HepG2 (cell line): ENCODE measurements around the gene LST1. TPM values are rescaled to one million over a fixed set of nuclear protein-coding genes. Genes with fewer than 3 reads are reported as not detected.
A peak's percentile ranks its signal among the peaks of the same experiment; 100 is the strongest.

Experiments used
- ARNTL ChIP-seq: sonication (generic); formaldehyde crosslinking; IDR thresholded peaks from 2 replicates; pipeline ENCODE4 v1.4.0; 2020; ENCODE audit warnings: mild to moderate bottlenecking, missing genetic modification reagents
- CCAR2 ChIP-seq: fragments of 200-400 bp; formaldehyde crosslinking; optimal IDR thresholded peaks from 2 replicates; pipeline ENCODE3; 2018; ENCODE audit warnings: low read depth, mild to moderate bottlenecking, low read length, moderate library complexity
- CEBPB ChIP-seq: IDR thresholded peaks from 2 replicates; pipeline ENCODE4 v1.6.1; 2011; ENCODE audit warnings: low read depth, low read length, improper control_type of control experiment, borderline replicate concordance
- FOXO1 ChIP-seq: sonication (generic); formaldehyde crosslinking; IDR thresholded peaks from 2 replicates; pipeline ENCODE4 v1.4.0; 2020; ENCODE audit warnings: missing genetic modification reagents
- KDM2A ChIP-seq: sonication (generic); formaldehyde crosslinking; IDR thresholded peaks from 2 replicates; pipeline ENCODE4 v1.4.0; 2020; ENCODE audit warnings: low read depth, missing genetic modification reagents, borderline replicate concordance
- NFYB ChIP-seq: sonication (generic); formaldehyde crosslinking; IDR thresholded peaks from 2 replicates; pipeline ENCODE4 v1.4.0; 2020; ENCODE audit warnings: missing genetic modification reagents
- PHB2 ChIP-seq: fragments of 450-650 bp; IDR thresholded peaks from 2 replicates; pipeline ENCODE4 v1.6.1; 2018; ENCODE audit not compliant: partially characterized antibody
- POLR2A ChIP-seq, 2 experiments: IDR thresholded peaks; 2 replicates each; pipeline ENCODE4 v1.6.1; 2011; ENCODE audit warnings: low read depth in 2 of 2, low read length in 2 of 2, mild to moderate bottlenecking in 1 of 2, moderate library complexity in 1 of 2; ENCODE audit not compliant: insufficient read depth in 1 of 2
- SATB2 ChIP-seq: sonication (generic); formaldehyde crosslinking; IDR thresholded peaks from 2 replicates; pipeline ENCODE4 v1.5.0; 2020; ENCODE audit warnings: missing genetic modification reagents
- SIX4 ChIP-seq: sonication (generic); formaldehyde crosslinking; IDR thresholded peaks from 2 replicates; pipeline ENCODE4 v1.4.0; 2020; ENCODE audit warnings: missing genetic modification reagents
- SP2 ChIP-seq: sonication (generic); formaldehyde crosslinking; IDR thresholded peaks from 2 replicates; pipeline ENCODE4 v1.5.1; 2020; ENCODE audit warnings: mild to moderate bottlenecking, missing genetic modification reagents
- SP5 ChIP-seq: IDR thresholded peaks from 2 replicates; pipeline ENCODE4 v1.6.1; 2016; ENCODE audit warnings: low read depth, borderline replicate concordance
- ZFP1 ChIP-seq: IDR thresholded peaks from 2 replicates; pipeline ENCODE4 v1.6.1; 2016
- ZNF160 ChIP-seq: sonication (generic); formaldehyde crosslinking; IDR thresholded peaks from 2 replicates; pipeline ENCODE4 v1.8.0; 2022; ENCODE audit warnings: mild to moderate bottlenecking, inconsistent platforms, missing genetic modification reagents
- ZNF264 ChIP-seq: sonication (generic); formaldehyde crosslinking; IDR thresholded peaks from 2 replicates; pipeline ENCODE4 v1.4.0; 2020; ENCODE audit warnings: missing genetic modification reagents
- ZNF343 ChIP-seq: sonication (generic); formaldehyde crosslinking; IDR thresholded peaks from 2 replicates; pipeline ENCODE4 v1.4.0; 2020; ENCODE audit warnings: mild to moderate bottlenecking, missing genetic modification reagents
- ZNF432 ChIP-seq: sonication (generic); formaldehyde crosslinking; IDR thresholded peaks from 2 replicates; pipeline ENCODE4 v1.5.0; 2020; ENCODE audit warnings: missing genetic modification reagents, mild to moderate bottlenecking, borderline replicate concordance
- ZNF562 ChIP-seq: sonication (generic); formaldehyde crosslinking; IDR thresholded peaks from 2 replicates; pipeline ENCODE4 v1.8.0; 2022; ENCODE audit warnings: missing genetic modification reagents, borderline replicate concordance
- ZNF619 ChIP-seq: sonication (generic); formaldehyde crosslinking; IDR thresholded peaks from 2 replicates; pipeline ENCODE4 v1.4.0; 2020; ENCODE audit warnings: mild to moderate bottlenecking, missing genetic modification reagents
- ZNF737 ChIP-seq: sonication (generic); formaldehyde crosslinking; IDR thresholded peaks from 2 replicates; pipeline ENCODE4 v1.5.0; 2020; ENCODE audit warnings: missing genetic modification reagents, mild to moderate bottlenecking, borderline replicate concordance
- ZNF816 ChIP-seq: sonication (generic); formaldehyde crosslinking; IDR thresholded peaks from 2 replicates; pipeline ENCODE4 v1.8.0; 2022; ENCODE audit warnings: missing genetic modification reagents, mild to moderate bottlenecking, borderline replicate concordance
- polyA plus RNA-seq, 8 experiments: library from polyadenylated mRNA; depleted of rRNA in 3 of 8; stranded (reverse) in 7 of 8; unstranded in 1 of 8; fragments of >200 nt; fragmentation: Illumina TruSeq in 4 of 8; extraction: Trizol in 4 of 8; gene quantifications; 2 replicates each; pipeline versions ENCODE4 v1.2.1 to v1.2.3, GENCODE V29; 2011 to 2016; ENCODE audit warnings: low read depth in 4 of 8, missing spikeins in 1 of 8, mixed read lengths in 1 of 8; ENCODE audit not compliant: insufficient read depth in 1 of 8
- total RNA-seq, 5 experiments: library from RNA; depleted of rRNA; stranded (reverse); fragments of >200 nt; fragmentation: Illumina TruSeq; extraction: Trizol; gene quantifications; 2 replicates each; pipeline ENCODE4 v1.2.3, GENCODE V29; 2016; ENCODE audit warnings: low read depth in 1 of 5
- TF ChIP-seq, protein P1 (sequence below): sonication (generic); formaldehyde crosslinking; IDR thresholded peaks from 2 replicates; pipeline ENCODE4 v1.4.0; 2020; ENCODE audit warnings: missing genetic modification reagents
- TF ChIP-seq, protein P2 (sequence below): IDR thresholded peaks from 2 replicates; pipeline ENCODE4 v1.6.1; 2016; ENCODE audit warnings: missing genetic modification reagents, missing compliant biosample characterization
- TF ChIP-seq, protein P3 (sequence below): sonication (generic); formaldehyde crosslinking; IDR thresholded peaks from 2 replicates; pipeline ENCODE4 v1.4.0; 2020; ENCODE audit warnings: mild to moderate bottlenecking, missing genetic modification reagents
- TF ChIP-seq, protein P4 (sequence below): fragments of 450-650 bp; IDR thresholded peaks from 2 replicates; pipeline ENCODE4 v1.6.1; 2016
- TF ChIP-seq, protein P5 (sequence below): sonication (generic); formaldehyde crosslinking; IDR thresholded peaks from 2 replicates; pipeline ENCODE4 v1.8.0; 2022; ENCODE audit warnings: mild to moderate bottlenecking, missing genetic modification reagents, moderate library complexity

LST1 gene
- total and polyA plus RNA-seq, 2 of the 13 experiments (the other 11 are each of a cell fraction or from before 2014, with no cell fraction given), result not detected

DNA sequence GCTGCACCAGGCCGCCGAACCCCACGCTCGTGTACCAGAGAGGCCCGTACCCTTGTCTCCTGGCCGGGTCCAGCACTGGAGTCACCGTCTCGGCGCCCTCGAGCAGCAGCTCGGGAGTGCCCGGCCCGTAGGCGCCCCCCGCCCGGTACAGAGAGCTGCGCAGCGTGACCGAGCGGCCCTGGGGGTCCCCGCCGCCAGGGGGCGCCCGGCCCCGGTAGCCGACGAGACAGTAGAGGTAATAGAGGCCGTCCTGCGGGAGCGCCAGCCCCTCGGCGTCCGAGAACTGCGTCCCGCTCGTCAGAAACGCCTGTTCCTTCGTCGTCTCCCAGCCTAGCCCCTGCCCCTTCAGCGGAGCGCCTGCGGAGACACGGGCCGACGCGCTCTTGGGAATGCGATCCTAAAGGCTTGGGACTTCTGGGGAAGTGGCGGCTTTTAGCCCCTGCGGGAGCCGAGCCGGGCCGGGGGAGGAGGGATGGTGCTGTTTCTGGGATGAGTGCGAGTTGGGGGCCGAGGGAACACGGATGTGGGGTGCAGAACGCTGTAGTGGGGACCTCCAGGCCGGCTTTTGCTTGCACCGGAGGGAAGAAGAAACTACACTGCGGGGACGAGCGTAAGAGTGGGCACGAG, 5.2 kb upstream of the LST1 start (continued):
- TF ChIP-seq ZNF343 (no peak; the same call in 1 of the 2 replicates), ZNF619 (CRISPR knock-in tag) (no peak), SATB2 (CRISPR knock-in tag) (0 out of 2 replicates have a peak, but pooled peaks have one; percentile 56), FOXO1 (CRISPR knock-in tag) (peak; percentile 56), ZNF264 (CRISPR knock-in tag) (no peak), SIX4 (CRISPR knock-in tag) (no peak), SP5 (CRISPR knock-in tag) (no peak), ZFP1 (CRISPR knock-in tag) (0 out of 2 replicates have a peak, but pooled peaks have one; percentile 2), ZNF816 (no peak), CEBPB (no peak), POLR2A (IDR thresholded peaks at IDR 0.05; ENCODE audit: insufficient read depth in 1 of 2, low read depth in 2 of 2, low read length in 2 of 2) (peak in 1 of 2 experiments; percentile 53; a peak in 1 of 4 replicates), PHB2 (no peak), ZNF737 (CRISPR knock-in tag) (peak; percentile 87; the same call in 1 of the 2 replicates), CCAR2 (no peak), NFYB (no peak), ARNTL (CRISPR knock-in tag) (peak; percentile 51; the same call in 1 of the 2 replicates), ZNF432 (CRISPR knock-in tag) (peak; percentile 44; the same call in 1 of the 2 replicates), SP2 (no peak), ZNF160 (CRISPR knock-in tag) (peak; percentile 27; the same call in 1 of the 2 replicates), ZNF562 (CRISPR knock-in tag) (no peak), KDM2A (CRISPR knock-in tag) (peak; percentile 94)
- TF ChIP-seq, protein P1, sequence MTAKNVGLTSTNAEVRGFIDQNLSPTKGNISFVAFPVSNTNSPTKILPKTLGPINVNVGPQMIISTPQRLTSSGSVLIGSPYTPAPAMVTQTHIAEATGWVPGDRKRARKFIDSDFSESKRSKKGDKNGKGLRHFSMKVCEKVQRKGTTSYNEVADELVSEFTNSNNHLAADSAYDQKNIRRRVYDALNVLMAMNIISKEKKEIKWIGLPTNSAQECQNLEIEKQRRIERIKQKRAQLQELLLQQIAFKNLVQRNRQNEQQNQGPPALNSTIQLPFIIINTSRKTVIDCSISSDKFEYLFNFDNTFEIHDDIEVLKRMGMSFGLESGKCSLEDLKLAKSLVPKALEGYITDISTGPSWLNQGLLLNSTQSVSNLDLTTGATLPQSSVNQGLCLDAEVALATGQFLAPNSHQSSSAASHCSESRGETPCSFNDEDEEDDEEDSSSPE, result peak; percentile 75
- TF ChIP-seq, protein P2, sequence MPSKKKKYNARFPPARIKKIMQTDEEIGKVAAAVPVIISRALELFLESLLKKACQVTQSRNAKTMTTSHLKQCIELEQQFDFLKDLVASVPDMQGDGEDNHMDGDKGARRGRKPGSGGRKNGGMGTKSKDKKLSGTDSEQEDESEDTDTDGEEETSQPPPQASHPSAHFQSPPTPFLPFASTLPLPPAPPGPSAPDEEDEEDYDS (CRISPR knock-in tag), result peak; percentile 65
- TF ChIP-seq, protein P3, sequence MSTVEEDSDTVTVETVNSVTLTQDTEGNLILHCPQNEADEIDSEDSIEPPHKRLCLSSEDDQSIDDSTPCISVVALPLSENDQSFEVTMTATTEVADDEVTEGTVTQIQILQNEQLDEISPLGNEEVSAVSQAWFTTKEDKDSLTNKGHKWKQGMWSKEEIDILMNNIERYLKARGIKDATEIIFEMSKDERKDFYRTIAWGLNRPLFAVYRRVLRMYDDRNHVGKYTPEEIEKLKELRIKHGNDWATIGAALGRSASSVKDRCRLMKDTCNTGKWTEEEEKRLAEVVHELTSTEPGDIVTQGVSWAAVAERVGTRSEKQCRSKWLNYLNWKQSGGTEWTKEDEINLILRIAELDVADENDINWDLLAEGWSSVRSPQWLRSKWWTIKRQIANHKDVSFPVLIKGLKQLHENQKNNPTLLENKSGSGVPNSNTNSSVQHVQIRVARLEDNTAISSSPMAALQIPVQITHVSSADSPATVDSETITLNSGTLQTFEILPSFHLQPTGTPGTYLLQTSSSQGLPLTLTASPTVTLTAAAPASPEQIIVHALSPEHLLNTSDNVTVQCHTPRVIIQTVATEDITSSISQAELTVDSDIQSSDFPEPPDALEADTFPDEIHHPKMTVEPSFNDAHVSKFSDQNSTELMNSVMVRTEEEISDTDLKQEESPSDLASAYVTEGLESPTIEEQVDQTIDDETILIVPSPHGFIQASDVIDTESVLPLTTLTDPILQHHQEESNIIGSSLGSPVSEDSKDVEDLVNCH (CRISPR knock-in tag), result no peak
- TF ChIP-seq, protein P4, sequence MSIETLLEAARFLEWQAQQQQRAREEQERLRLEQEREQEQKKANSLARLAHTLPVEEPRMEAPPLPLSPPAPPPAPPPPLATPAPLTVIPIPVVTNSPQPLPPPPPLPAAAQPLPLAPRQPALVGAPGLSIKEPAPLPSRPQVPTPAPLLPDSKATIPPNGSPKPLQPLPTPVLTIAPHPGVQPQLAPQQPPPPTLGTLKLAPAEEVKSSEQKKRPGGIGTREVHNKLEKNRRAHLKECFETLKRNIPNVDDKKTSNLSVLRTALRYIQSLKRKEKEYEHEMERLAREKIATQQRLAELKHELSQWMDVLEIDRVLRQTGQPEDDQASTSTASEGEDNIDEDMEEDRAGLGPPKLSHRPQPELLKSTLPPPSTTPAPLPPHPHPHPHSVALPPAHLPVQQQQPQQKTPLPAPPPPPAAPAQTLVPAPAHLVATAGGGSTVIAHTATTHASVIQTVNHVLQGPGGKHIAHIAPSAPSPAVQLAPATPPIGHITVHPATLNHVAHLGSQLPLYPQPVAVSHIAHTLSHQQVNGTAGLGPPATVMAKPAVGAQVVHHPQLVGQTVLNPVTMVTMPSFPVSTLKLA, result no peak
- TF ChIP-seq, protein P5, sequence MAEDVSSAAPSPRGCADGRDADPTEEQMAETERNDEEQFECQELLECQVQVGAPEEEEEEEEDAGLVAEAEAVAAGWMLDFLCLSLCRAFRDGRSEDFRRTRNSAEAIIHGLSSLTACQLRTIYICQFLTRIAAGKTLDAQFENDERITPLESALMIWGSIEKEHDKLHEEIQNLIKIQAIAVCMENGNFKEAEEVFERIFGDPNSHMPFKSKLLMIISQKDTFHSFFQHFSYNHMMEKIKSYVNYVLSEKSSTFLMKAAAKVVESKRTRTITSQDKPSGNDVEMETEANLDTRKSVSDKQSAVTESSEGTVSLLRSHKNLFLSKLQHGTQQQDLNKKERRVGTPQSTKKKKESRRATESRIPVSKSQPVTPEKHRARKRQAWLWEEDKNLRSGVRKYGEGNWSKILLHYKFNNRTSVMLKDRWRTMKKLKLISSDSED, result no peak
